ENCODE data around the gene SWSAP1. TPM values are rescaled to one million over a fixed set of nuclear protein-coding genes. Genes with fewer than 3 reads are reported as not detected.
A peak's percentile ranks its signal among the peaks of the same experiment; 100 is the strongest.
"Not testable (repeated sequence)": the region's sequence is repeated elsewhere in the genome, so short reads cannot be mapped to it uniquely, and the experiment has no call there.

Gene SWSAP1
- total RNA-seq, 1 donor from 2014 or later, result 2.1 TPM

DNA sequence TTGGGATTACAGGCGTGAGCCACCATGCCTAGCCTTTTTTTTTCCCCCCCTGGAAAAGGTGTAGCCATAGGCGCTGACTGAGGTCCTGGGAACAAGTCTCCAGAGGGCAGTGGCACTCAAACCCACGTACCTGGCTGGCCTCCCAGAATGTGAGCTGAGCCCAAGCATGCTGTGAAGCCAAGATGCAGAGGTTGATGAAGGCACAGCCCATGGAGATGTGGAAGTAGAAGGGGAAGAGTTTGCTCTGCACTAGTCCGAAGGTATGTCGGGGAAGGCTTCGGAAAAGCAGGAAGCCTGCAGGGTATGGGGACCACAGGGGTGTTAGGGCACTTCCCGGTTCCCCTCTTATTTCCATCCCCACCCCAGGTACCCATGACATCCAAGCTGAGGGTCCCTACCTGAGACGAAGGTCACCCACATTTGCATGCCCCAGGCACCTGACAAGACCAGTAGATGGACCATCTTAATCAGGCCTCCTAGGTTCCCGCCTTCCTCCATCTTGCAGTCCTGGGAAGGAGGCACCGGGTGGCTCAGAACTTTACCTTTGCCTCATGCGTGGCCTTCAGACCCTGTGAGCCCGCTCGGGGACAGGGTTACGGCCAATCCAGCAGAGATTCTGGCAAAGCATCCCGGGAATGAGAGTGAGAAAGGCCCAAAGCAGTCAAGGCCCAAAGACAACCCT, 29.2 kb upstream of the SWSAP1 start:
- Mint-ChIP-seq H3K36me3 (ENCODE audit: unreplicated experiment) (no peaks in the 10 kb centered on the region), H3K27me3 (ENCODE audit: unreplicated experiment) (peaks cover 3% of the 10 kb centered on the region), H3K27ac (ENCODE audit: unreplicated experiment) (peak overlapping the region; percentile 59), H3K4me1 (ENCODE audit: low read depth, unreplicated experiment) (peaks cover 11% of the 10 kb centered on the region), H3K9me3 (ENCODE audit: unreplicated experiment) (peaks cover 6% of the 10 kb centered on the region), H3K4me3 (ENCODE audit: unreplicated experiment) (peak overlapping the region; percentile 91)
- no peak for DNase-seq
- TF ChIP-seq, protein P1, sequence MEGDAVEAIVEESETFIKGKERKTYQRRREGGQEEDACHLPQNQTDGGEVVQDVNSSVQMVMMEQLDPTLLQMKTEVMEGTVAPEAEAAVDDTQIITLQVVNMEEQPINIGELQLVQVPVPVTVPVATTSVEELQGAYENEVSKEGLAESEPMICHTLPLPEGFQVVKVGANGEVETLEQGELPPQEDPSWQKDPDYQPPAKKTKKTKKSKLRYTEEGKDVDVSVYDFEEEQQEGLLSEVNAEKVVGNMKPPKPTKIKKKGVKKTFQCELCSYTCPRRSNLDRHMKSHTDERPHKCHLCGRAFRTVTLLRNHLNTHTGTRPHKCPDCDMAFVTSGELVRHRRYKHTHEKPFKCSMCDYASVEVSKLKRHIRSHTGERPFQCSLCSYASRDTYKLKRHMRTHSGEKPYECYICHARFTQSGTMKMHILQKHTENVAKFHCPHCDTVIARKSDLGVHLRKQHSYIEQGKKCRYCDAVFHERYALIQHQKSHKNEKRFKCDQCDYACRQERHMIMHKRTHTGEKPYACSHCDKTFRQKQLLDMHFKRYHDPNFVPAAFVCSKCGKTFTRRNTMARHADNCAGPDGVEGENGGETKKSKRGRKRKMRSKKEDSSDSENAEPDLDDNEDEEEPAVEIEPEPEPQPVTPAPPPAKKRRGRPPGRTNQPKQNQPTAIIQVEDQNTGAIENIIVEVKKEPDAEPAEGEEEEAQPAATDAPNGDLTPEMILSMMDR (IDR thresholded peaks at IDR 0.05; ENCODE audit: partially characterized antibody, unreplicated experiment), result no peak

DNA sequence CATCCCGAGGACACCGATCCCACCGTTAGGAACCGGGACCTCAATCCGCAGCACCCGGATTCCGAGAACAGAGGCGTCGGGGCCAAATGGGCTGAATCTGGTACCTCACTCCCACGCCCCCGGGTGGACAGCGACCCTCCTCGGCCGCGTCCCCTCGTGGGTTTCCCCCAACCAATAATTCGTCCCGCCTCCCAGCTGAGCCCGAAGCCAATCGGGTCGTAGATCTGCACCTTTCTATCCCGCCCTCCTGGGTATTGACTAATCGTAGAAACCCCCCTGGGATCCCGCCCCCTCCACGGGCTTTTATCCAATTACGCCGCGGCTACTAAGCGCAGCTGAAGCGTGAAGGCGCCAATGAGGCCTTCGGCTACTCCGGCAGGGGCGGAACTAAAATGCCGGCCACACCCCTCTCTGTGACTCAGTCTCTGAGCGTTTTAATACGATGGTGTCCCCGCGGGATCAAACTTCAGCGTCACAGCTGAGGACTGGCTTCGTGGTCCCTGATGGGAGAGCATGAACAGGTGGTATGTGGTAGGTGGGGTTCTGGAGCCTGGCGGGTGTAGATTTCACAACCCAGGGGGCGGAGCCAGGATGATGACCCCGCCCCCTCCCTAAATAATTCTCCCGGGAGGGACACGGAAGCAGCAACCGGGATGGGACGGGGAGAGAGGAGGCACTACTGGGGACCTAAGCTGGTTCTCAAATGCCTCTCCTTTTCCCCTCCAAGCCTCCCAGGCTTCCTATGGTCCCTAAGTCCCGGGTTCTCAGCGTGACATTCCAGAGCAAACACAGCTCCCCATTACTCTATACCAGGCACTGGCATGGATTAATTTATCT, 28.1 kb upstream of the SWSAP1 start, which contains the start of the genes CCDC159 and TMEM205:
Gene CCDC159 (plus strand): TSS at position 416 of the 837 bp plus-strand sequence. CDS start 88 bp downstream, at position 504.
Gene TMEM205 (minus strand): TSS at position 165 of the 837 bp plus-strand sequence. CDS start 649 bp downstream, outside the sequence.
- peak; percentile 95 for DNase-seq
- peak within 1 kb of the TSS; percentile 91 for H3K4me3 Mint-ChIP-seq (ENCODE audit: unreplicated experiment)
- no peaks in the 10 kb centered on the region for H3K36me3 Mint-ChIP-seq (ENCODE audit: unreplicated experiment)
- peaks cover 11% of the 10 kb centered on the region for H3K4me1 Mint-ChIP-seq (ENCODE audit: low read depth, unreplicated experiment)
- peaks cover 6% of the 10 kb centered on the region for H3K9me3 Mint-ChIP-seq (ENCODE audit: unreplicated experiment)
- TF ChIP-seq, protein P1 (IDR thresholded peaks at IDR 0.05; ENCODE audit: partially characterized antibody, unreplicated experiment), result no peak
- H3K27me3 Mint-ChIP-seq (ENCODE audit: unreplicated experiment), result peaks cover 3% of the 10 kb centered on the region
- H3K27ac Mint-ChIP-seq (ENCODE audit: unreplicated experiment), result peak within 1 kb of the TSS; percentile 69

DNA sequence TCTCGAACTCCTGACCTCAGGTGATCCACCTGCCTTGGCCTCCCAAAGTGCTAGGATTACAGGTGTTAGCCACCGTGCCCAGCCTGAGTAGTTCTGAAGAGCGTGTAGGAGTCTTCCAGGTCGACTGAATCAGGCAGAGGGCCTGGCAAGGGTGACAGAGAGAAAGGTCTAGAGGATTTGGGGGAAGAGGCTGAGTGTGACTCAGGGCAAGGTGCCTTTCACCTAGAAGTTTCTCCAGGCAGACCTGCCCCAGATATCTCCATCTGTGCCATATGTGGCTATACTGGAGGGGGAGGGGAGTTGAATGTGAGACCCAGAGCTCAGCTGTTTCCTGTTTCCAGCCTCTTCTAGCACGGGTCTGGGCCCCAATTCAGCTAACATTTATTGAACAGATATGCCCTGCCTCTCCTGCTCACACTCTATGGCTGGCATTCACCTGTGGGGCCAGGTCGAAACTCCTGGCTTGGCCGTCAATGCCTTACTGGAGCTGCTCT, 26.9 kb upstream of the SWSAP1 start:
- TF ChIP-seq, protein P1 (IDR thresholded peaks at IDR 0.05; ENCODE audit: partially characterized antibody, unreplicated experiment), result no peak

DNA sequence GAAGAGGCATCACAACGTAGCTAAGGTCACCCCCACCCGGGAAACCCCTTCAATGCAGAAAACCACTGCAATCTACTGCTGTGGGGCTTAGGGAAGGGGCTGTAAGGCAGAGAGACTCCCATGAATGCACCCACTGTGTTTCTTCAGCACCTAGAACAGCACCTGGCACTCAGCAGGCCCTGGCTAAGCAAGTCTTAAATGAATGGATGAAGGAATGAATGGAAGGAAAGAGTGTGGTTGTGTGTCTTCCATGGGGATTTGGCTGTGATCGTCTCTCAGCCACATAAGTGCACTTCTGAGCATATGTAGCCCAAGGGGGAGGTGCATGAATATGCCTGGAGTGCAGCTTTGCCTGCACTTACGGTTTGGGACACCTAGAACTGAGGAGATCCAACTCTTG, 25.3 kb upstream of the SWSAP1 start:
- no peaks in the 10 kb centered on the region for H3K36me3 Mint-ChIP-seq (ENCODE audit: unreplicated experiment)
- H3K27ac Mint-ChIP-seq (ENCODE audit: unreplicated experiment), result no peak overlapping the region
- peaks cover 7% of the 10 kb centered on the region for H3K9me3 Mint-ChIP-seq (ENCODE audit: unreplicated experiment)
- H3K4me1 Mint-ChIP-seq (ENCODE audit: low read depth, unreplicated experiment), result peaks cover 11% of the 10 kb centered on the region
- no peak for DNase-seq
- TF ChIP-seq, protein P1 (IDR thresholded peaks at IDR 0.05; ENCODE audit: partially characterized antibody, unreplicated experiment), result no peak
- peaks cover 7% of the 10 kb centered on the region for H3K27me3 Mint-ChIP-seq (ENCODE audit: unreplicated experiment)
- H3K4me3 Mint-ChIP-seq (ENCODE audit: unreplicated experiment), result no peak overlapping the region

More for the DNA sequence above, 26.9 kb upstream of the SWSAP1 start:
- Mint-ChIP-seq H3K27me3 (ENCODE audit: unreplicated experiment) (peaks cover 3% of the 10 kb centered on the region), H3K4me3 (ENCODE audit: unreplicated experiment) (peak overlapping the region; percentile 57), H3K4me1 (ENCODE audit: low read depth, unreplicated experiment) (peaks cover 11% of the 10 kb centered on the region), H3K36me3 (ENCODE audit: unreplicated experiment) (no peaks in the 10 kb centered on the region), H3K27ac (ENCODE audit: unreplicated experiment) (peak overlapping the region; percentile 69), H3K9me3 (ENCODE audit: unreplicated experiment) (peaks cover 6% of the 10 kb centered on the region)
- no peak for DNase-seq

DNA sequence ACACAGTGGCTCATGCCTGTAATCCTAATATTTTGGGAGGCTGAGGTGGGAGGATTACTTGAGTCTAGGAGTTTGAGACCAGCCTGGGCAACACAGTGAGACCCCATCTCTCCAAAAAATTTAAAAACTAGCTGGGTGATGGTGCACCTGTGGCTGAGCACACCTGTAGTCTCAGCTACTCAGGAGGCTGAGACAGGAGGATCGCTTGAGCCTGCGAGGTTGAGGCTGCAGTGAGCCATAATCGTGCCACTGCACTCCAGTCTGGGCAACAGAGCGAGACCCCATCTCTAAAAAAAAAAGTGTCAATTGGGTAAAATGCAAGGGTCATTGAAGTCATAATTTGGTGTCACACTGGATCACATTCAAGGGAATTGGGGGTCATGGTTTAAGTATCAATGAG, 20.4 kb upstream of the SWSAP1 start:
- Mint-ChIP-seq H3K27me3 (ENCODE audit: unreplicated experiment) (peaks cover 11% of the 10 kb centered on the region), H3K9me3 (ENCODE audit: unreplicated experiment) (peaks cover 10% of the 10 kb centered on the region)
- not testable (repeated sequence) for H3K36me3 Mint-ChIP-seq (ENCODE audit: unreplicated experiment); H3K4me3 Mint-ChIP-seq (ENCODE audit: unreplicated experiment); H3K27ac Mint-ChIP-seq (ENCODE audit: unreplicated experiment); H3K4me1 Mint-ChIP-seq (ENCODE audit: low read depth, unreplicated experiment); DNase-seq

Measured in glutamatergic neuron (in vitro differentiated cells).